GM21723 (cell line): Measurements from ENCODE around the gene VPS39.

Experiments
- ATAC-seq: cut with Tn5 transposase; IDR thresholded peaks from one replicate; pipeline ENCODE4 v1.9.1; 2021; ENCODE audit warnings: mild to moderate bottlenecking, moderate library complexity; ENCODE audit not compliant: unreplicated experiment

VPS39 gene

GRCh38 chr15:42199126-42199525 is 9.0 kb downstream of the VPS39 start:
- no peak for ATAC-seq

- no peak for ATAC-seq
Measured at GRCh38 chr15:42198516-42198915, 9.6 kb downstream of the VPS39 start.

- ATAC-seq, result no peak
Measured at GRCh38 chr15:42194513-42194912, 13.6 kb downstream of the VPS39 start.

GRCh38 chr15:42193383-42193782 is 14.7 kb downstream of the VPS39 start:
- ATAC-seq, result no peak

GRCh38 chr15:42191610-42192346 is 16.3 kb downstream of the VPS39 start:
- ATAC-seq, result no peak

- no peak for ATAC-seq
Measured at GRCh38 chr15:42190370-42190769, 17.7 kb downstream of the VPS39 start.

- no peak for ATAC-seq
Measured at GRCh38 chr15:42185801-42186200, 22.3 kb downstream of the VPS39 start.

- no peak for ATAC-seq
Measured at GRCh38 chr15:42184736-42185135, 23.4 kb downstream of the VPS39 start.

- no peak for ATAC-seq
Measured at GRCh38 chr15:42184296-42184695, 23.8 kb downstream of the VPS39 start.

GRCh38 chr15:42182961-42183360 is 25.1 kb downstream of the VPS39 start:
- ATAC-seq, result no peak

GRCh38 chr15:42182328-42182886 is 25.7 kb downstream of the VPS39 start:
- no peak for ATAC-seq

- ATAC-seq, result no peak
Measured at GRCh38 chr15:42178056-42178455, 30.0 kb downstream of the VPS39 start.

GRCh38 chr15:42175671-42176070 is 32.4 kb downstream of the VPS39 start:
- no peak for ATAC-seq

GRCh38 chr15:42172475-42172874 is 35.6 kb downstream of the VPS39 start:
- ATAC-seq, result no peak

GRCh38 chr15:42171795-42172194 is 36.3 kb downstream of the VPS39 start:
- ATAC-seq, result no peak

GRCh38 chr15:42171122-42171521 is 37.0 kb downstream of the VPS39 start:
- ATAC-seq, result no peak

- ATAC-seq, result no peak
Measured at GRCh38 chr15:42166225-42166940, 41.7 kb downstream of the VPS39 start.

- no peak for ATAC-seq
Measured at GRCh38 chr15:42165106-42165505, 43.0 kb downstream of the VPS39 start.

GRCh38 chr15:42163947-42164550 is 44.1 kb downstream of the VPS39 start:
- no peak for ATAC-seq

GRCh38 chr15:42163291-42163690 is 44.8 kb downstream of the VPS39 start:
- no peak for ATAC-seq

GRCh38 chr15:42160136-42160535 is 48.0 kb downstream of the VPS39 start:
- no peak for ATAC-seq
